ENCODE results near the gene DNASE1.

The DNASE1 gene

GRCh38 chr16:3662601-3663000 lies 8.1 kb downstream of the DNASE1 start:
- in situ Hi-C loops (cut with HindIII; ENCODE audit: low sequenced_read_pairs) = no loop called here
- no peak for TF ChIP-seq CTCF (IDR thresholded peaks at IDR 0.05; ENCODE audit: low read depth, low read length, missing control alignments)
- no peak overlapping the region for H3K4me3 ChIP-seq (ENCODE audit: low read depth, low read length)
- DNase-seq (ENCODE audit: low read depth) = no peak

- no peak overlapping the region for H3K4me3 ChIP-seq (ENCODE audit: low read depth, low read length)
- in situ Hi-C loops (cut with HindIII; ENCODE audit: low sequenced_read_pairs) = no loop called here
- TF ChIP-seq CTCF (IDR thresholded peaks at IDR 0.05; ENCODE audit: low read depth, low read length, missing control alignments) = no peak
- DNase-seq (ENCODE audit: low read depth) = no peak
These were observed 9.9 kb downstream of the DNASE1 start for GRCh38 chr16:3664187-3664896.

- DNase-seq (ENCODE audit: low read depth) = no peak
- no peak overlapping the region for H3K4me3 ChIP-seq (ENCODE audit: low read depth, low read length)
- TF ChIP-seq CTCF (IDR thresholded peaks at IDR 0.05; ENCODE audit: low read depth, low read length, missing control alignments) = no peak
- in situ Hi-C loops (cut with HindIII; ENCODE audit: low sequenced_read_pairs) = no loop called here
These were observed 11.0 kb downstream of the DNASE1 start for GRCh38 chr16:3665508-3665907.

GRCh38 chr16:3668626-3669025 lies 14.1 kb downstream of the DNASE1 start:
- in situ Hi-C loops (cut with HindIII; ENCODE audit: low sequenced_read_pairs) = no loop called here
- no peak for TF ChIP-seq CTCF (IDR thresholded peaks at IDR 0.05; ENCODE audit: low read depth, low read length, missing control alignments)
- H3K4me3 ChIP-seq (ENCODE audit: low read depth, low read length) = no peak overlapping the region
- DNase-seq (ENCODE audit: low read depth) = no peak

DNA sequence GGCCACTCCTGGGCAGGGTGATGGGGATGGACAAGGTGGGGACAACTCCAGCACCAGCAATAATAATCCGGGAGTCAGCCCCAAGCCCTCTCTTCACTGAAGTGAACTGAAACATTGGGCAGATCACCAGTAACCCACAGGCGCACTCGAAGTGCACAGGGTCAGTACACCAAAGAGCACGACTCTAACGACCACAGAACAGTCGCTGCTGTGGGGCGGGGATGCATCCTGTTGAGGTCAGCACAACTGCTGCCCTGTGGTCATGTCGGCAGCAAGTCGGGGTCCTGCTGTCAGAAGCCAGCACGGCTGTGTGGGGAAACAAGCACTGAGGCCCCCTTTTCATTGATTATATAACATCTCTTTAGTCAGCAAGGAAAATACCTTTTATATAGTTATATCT lies 14.6 kb downstream of the DNASE1 start:
- no peak for TF ChIP-seq CTCF (IDR thresholded peaks at IDR 0.05; ENCODE audit: low read depth, low read length, missing control alignments)
- DNase-seq (ENCODE audit: low read depth) = no peak
- in situ Hi-C loops (cut with HindIII; ENCODE audit: low sequenced_read_pairs) = no loop called here
- H3K4me3 ChIP-seq (ENCODE audit: low read depth, low read length) = no peak overlapping the region

DNA sequence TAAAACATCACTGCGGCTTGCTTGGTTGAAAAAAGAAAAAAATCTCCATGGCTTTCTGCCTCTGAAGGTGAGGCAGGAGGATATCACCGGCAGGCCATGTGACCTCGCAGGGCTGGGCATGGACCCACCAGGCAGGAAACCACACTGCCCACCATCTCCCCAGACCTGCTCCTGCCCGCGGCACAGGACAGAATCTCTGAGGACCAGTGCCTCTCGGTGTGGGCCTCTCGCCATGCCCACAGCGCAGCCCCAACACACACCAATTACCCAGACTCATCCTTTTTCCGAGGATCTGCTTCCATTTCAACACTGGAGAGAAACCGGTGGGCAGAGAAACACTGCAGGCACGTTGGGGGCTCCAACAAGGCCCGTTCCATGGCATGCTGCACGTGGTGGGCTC lies 16.2 kb downstream of the DNASE1 start:
- H3K4me3 ChIP-seq (ENCODE audit: low read depth, low read length) = no peak overlapping the region
- in situ Hi-C loops (cut with HindIII; ENCODE audit: low sequenced_read_pairs) = no loop called here

More for the DNA sequence above, 16.2 kb downstream of the DNASE1 start:
- DNase-seq (ENCODE audit: low read depth) = no peak
- no peak for TF ChIP-seq CTCF (IDR thresholded peaks at IDR 0.05; ENCODE audit: low read depth, low read length, missing control alignments)
